CD4-positive, alpha-beta T cell (primary cell): ENCODE measurements around the gene CRKL. TPM values are rescaled to one million over a fixed set of nuclear protein-coding genes. Genes with fewer than 3 reads are reported as not detected.

Experiments
- ATAC-seq: fragments of 200-7000 bp; cut with Tn5 transposase; one replicate; pipeline ENCODE4 v1.10.0; 2022; ENCODE audit warnings: mild to moderate bottlenecking; ENCODE audit not compliant: poor library complexity
- CTCF ChIA-PET: fragments of 350-600 bp; sonication (Branson Sonifier 250); formaldehyde crosslinking; loops from one replicate; lab custom pipeline; 2021; ENCODE audit warnings: antibody characterized with exemption, inconsistent platforms; lab: Charles Lee
- POLR2A ChIA-PET: fragments of 350-600 bp; sonication (Branson Sonifier 250); formaldehyde crosslinking; loops from one replicate; lab custom pipeline; 2021; ENCODE audit warnings: antibody characterized with exemption, inconsistent platforms; lab: Charles Lee
- DNase-seq, 14 experiments: peaks; one replicate each; pipeline ENCODE4 v3.0.0-alpha.2; 2013 to 2020; ENCODE audit warnings: mixed read lengths in 2 of 14
- H3K27ac ChIP-seq, 2 donors: one replicate each; pipeline versions ENCODE4 v1.5.1 to v1.7.0; 2013; ENCODE audit warnings: low read length in 2 of 2, low read depth in 1 of 2, mild to moderate bottlenecking in 1 of 2
- H3K27me3 ChIP-seq, 2 experiments: 1 replicate in 1 of 2; 2 replicates in 1 of 2; pipeline versions ENCODE4 v1.6.1 to v1.7.0; 2013; ENCODE audit warnings: low read length in 2 of 2, control low read depth in 1 of 2, mild to moderate bottlenecking in 1 of 2, moderate library complexity in 1 of 2; ENCODE audit not compliant: insufficient read depth in 2 of 2, control insufficient read depth in 1 of 2
- H3K36me3 ChIP-seq: one replicate; pipeline ENCODE4 v1.6.1; 2013; ENCODE audit warnings: low read length, control low read depth; ENCODE audit not compliant: insufficient read depth
- H3K4me1 ChIP-seq: one replicate; pipeline ENCODE4 v1.6.1; 2013; ENCODE audit warnings: low read length, control low read depth; ENCODE audit not compliant: insufficient read depth
- H3K4me3 ChIP-seq: one replicate; pipeline ENCODE4 v1.5.1; 2013; ENCODE audit warnings: mild to moderate bottlenecking, low read length, moderate library complexity
- H3K9me3 ChIP-seq, 2 experiments: 1 replicate in 1 of 2; 2 replicates in 1 of 2; pipeline versions ENCODE4 v1.6.1 to v1.7.0; 2013; ENCODE audit warnings: low read length in 2 of 2, mild to moderate bottlenecking in 2 of 2, control low read depth in 1 of 2, moderate library complexity in 1 of 2; ENCODE audit not compliant: control insufficient read depth in 1 of 2, insufficient read depth in 1 of 2
- H3K27ac Mint-ChIP-seq: one replicate; pipeline ENCODE4 v1.8.0; 2020; ENCODE audit warnings: mixed read lengths
- H3K27me3 Mint-ChIP-seq: one replicate; pipeline ENCODE4 v1.8.0; 2021; ENCODE audit warnings: mixed read lengths
- H3K36me3 Mint-ChIP-seq: one replicate; pipeline ENCODE4 v1.8.0; 2021; ENCODE audit warnings: low read depth, mixed read lengths
- H3K4me1 Mint-ChIP-seq: one replicate; pipeline ENCODE4 v1.8.0; 2021; ENCODE audit warnings: low read depth, mixed read lengths
- H3K4me3 Mint-ChIP-seq: one replicate; pipeline ENCODE4 v1.8.0; 2020; ENCODE audit warnings: mild to moderate bottlenecking, mixed read lengths
- H3K9me3 Mint-ChIP-seq: one replicate; pipeline ENCODE4 v1.8.0; 2020; ENCODE audit warnings: mixed read lengths
- intact Hi-C, 2 experiments: fragments of 100-400 bp; cut with DNase I in 1 of 2; cut with micrococcal nuclease in 1 of 2; formaldehyde crosslinking; loops; one replicate each; pipeline versions ENCODE4 v1.15.1 to v1.9.0; 2023 to 2025; cut with DNase I, micrococcal nuclease
- total RNA-seq, 174 experiments: library from RNA in 2 of 174; stranded (reverse) in 2 of 174; gene quantifications; one replicate each; pipeline ENCODE4 v1.2.3 and lab custom pipeline; 2021 to 2026
- TF ChIP-seq, protein P1 (sequence below): fragments of 200-600 bp; IDR thresholded peaks from one replicate; pipeline ENCODE4 v1.8.0; 2022; ENCODE audit warnings: antibody characterized with exemption, mild to moderate bottlenecking

CRKL gene
- total RNA-seq, 2 experiments from 2014 or later = 41.9 to 43.5 TPM

DNA sequence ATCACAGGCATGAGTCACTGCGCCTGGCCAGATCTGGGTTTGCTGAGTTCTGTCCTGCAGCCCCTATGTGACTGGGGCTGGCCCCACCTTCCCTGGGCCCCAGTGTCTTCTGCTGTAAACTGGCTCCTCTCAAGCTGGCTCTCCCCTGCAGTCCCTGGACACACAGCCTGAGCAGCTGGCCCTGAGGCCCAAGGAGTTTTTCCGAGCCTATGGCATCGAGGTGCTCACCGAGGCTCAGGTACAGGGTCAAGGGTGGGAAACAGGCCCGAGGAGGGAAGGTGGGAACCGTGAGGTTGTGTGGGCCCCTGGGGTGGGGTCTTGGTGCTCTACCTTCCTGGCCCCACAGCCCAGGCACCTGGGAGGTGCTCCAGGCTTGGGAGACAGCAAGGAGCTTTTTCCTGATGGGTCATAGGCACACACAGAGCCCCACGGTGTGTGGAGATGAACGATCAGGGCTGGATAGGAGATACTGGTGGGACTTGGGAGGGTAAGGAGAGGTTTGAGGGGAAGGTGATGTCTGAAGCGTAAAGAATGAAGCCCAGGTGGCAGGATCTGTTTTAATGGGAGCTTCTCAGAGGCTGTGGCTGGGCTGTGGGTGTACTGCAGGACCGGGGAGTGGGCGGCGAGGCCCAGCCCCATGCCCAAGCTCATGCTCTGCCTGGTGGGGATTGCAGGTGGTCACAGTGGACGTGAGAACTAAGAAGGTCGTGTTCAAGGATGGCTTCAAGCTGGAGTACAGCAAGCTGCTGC, 58.5 kb downstream of the CRKL start:
- ATAC-seq (no peak), DNase-seq (no peak)
- H3K9me3 ChIP-seq = peaks cover 6 to 18% of the 10 kb centered on the region in 2 experiments
- Mint-ChIP-seq H3K9me3 (no peaks in the 10 kb centered on the region), H3K4me1 (peaks cover 18% of the 10 kb centered on the region), H3K4me3 (no peak overlapping the region), H3K27me3 (no peaks in the 10 kb centered on the region), H3K27ac (no peak overlapping the region), H3K36me3 (no peaks in the 10 kb centered on the region)
- ChIA-PET CTCF (no interaction called here), POLR2A (no interaction called here)
- H3K4me3 ChIP-seq = no peak overlapping the region
- no peaks in the 10 kb centered on the region for H3K36me3 ChIP-seq
- H3K27ac ChIP-seq = no peak overlapping the region
- intact Hi-C loops = loop anchor here in 1 of 2 experiments (10.0 kb wide), 1 partner anchor 129 kb away; no protein-coding TSS in a partner anchor
- peaks cover 19% of the 10 kb centered on the region for H3K4me1 ChIP-seq
- TF ChIP-seq, protein P1, sequence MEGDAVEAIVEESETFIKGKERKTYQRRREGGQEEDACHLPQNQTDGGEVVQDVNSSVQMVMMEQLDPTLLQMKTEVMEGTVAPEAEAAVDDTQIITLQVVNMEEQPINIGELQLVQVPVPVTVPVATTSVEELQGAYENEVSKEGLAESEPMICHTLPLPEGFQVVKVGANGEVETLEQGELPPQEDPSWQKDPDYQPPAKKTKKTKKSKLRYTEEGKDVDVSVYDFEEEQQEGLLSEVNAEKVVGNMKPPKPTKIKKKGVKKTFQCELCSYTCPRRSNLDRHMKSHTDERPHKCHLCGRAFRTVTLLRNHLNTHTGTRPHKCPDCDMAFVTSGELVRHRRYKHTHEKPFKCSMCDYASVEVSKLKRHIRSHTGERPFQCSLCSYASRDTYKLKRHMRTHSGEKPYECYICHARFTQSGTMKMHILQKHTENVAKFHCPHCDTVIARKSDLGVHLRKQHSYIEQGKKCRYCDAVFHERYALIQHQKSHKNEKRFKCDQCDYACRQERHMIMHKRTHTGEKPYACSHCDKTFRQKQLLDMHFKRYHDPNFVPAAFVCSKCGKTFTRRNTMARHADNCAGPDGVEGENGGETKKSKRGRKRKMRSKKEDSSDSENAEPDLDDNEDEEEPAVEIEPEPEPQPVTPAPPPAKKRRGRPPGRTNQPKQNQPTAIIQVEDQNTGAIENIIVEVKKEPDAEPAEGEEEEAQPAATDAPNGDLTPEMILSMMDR = no peak
- H3K27me3 ChIP-seq = no peaks in the 10 kb centered on the region

DNA sequence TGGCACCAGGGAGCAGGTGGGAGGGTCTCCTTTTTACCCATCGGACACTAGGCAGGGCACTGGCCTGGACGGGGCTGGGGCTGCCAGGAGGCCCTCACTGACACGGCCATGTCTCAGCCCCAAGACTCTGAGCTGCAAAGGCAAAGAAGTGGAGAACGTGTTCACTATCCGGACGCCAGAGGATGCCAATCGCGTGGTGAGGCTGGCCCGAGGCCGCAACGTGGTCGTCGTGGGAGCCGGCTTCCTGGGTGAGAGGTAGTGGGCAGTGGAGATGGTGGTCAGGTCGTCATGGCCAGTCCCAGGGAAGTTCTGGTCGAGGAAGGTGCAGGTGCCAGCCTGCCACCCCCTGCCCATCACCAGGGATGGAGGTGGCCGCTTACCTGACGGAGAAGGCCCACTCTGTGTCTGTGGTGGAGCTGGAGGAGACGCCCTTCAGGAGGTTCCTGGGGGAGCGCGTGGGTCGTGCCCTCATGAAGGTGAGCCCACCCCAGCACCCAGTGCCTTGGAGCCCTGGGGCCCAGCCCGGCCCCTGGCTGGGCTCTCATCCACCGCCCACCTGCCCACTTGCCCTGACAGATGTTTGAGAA, 59.2 kb downstream of the CRKL start:
- H3K4me3 ChIP-seq = no peak overlapping the region
- no peaks in the 10 kb centered on the region for H3K9me3 Mint-ChIP-seq
- ATAC-seq (no peak), DNase-seq (no peak)
- H3K27me3 Mint-ChIP-seq = no peaks in the 10 kb centered on the region
- ChIA-PET CTCF (no interaction called here), POLR2A (no interaction called here)
- peaks cover 26% of the 10 kb centered on the region for H3K4me1 ChIP-seq
- no peaks in the 10 kb centered on the region for H3K36me3 ChIP-seq
- intact Hi-C loops = loop anchor here in 1 of 2 experiments (10.0 kb wide), 1 partner anchor 128 kb away; no protein-coding TSS in a partner anchor
- H3K27ac Mint-ChIP-seq = no peak overlapping the region
- H3K27me3 ChIP-seq = no peaks in the 10 kb centered on the region
- no peak overlapping the region for H3K27ac ChIP-seq
- peaks cover 25% of the 10 kb centered on the region for H3K4me1 Mint-ChIP-seq
- H3K9me3 ChIP-seq = peaks cover 6 to 18% of the 10 kb centered on the region in 2 experiments
- no peaks in the 10 kb centered on the region for H3K36me3 Mint-ChIP-seq
- H3K4me3 Mint-ChIP-seq = no peak overlapping the region
- TF ChIP-seq, protein P1 = no peak

DNA sequence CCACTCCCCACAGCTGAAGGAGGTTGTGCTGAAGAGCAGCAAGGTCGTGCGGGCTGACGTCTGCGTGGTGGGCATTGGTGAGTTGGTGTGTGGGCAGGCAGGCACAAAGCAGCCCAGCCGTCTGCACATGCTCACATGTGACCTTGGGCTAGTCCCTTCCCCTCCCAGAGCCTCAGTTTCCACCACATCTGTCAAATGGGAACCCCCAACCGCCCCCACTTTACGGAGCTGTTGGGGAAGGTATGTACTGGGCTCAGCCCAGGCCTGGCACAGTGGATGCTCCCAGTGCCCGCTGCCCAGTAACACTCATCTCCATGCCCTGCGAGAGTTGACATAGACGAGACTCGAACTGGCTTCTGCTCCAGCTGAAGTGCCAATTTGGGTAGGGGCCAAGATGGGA, 59.8 kb downstream of the CRKL start:
- POLR2A ChIA-PET = no interaction called here
- TF ChIP-seq, protein P1 = no peak

More for the DNA sequence above, 59.8 kb downstream of the CRKL start:
- no peaks in the 10 kb centered on the region for H3K9me3 Mint-ChIP-seq
- H3K4me1 ChIP-seq = peaks cover 32% of the 10 kb centered on the region
- no peaks in the 10 kb centered on the region for H3K27me3 ChIP-seq
- peaks cover 6 to 18% of the 10 kb centered on the region in 2 experiments for H3K9me3 ChIP-seq
- DNase-seq (no peak), ATAC-seq (no peak)
- intact Hi-C loops = loop anchor here in 1 of 2 experiments (10.0 kb wide), 1 partner anchor 128 kb away; no protein-coding TSS in a partner anchor
- no peak overlapping the region for H3K4me3 ChIP-seq
- no peaks in the 10 kb centered on the region for H3K36me3 ChIP-seq
- H3K4me1 Mint-ChIP-seq = peaks cover 28% of the 10 kb centered on the region
- no peak overlapping the region for H3K27ac Mint-ChIP-seq
- H3K27me3 Mint-ChIP-seq = no peaks in the 10 kb centered on the region
- CTCF ChIA-PET = no interaction called here
- no peak overlapping the region for H3K27ac ChIP-seq
- no peaks in the 10 kb centered on the region for H3K36me3 Mint-ChIP-seq
- no peak overlapping the region for H3K4me3 Mint-ChIP-seq
